BLaER1 treated with 17β-estradiol and CSF1 and Interleukin-3, amounts not matched to agents 10 nM and 100 nM (cell line): ENCODE measurements around the gene CHRNB4.
A peak's percentile ranks its signal among the peaks of the same experiment; 100 is the strongest.

Experiments used
- H3K27ac ChIP-seq, 11 experiments: shearing (Covaris generic); formaldehyde crosslinking; 2 replicates each; pipeline ENCODE4 v1.8.1; 2022
- H3K27me3 ChIP-seq, 11 experiments: shearing (Covaris generic); formaldehyde crosslinking; 2 replicates each; pipeline ENCODE4 v1.8.1; 2022
- H3K36me3 ChIP-seq, 11 experiments: shearing (Covaris generic); formaldehyde crosslinking; 2 replicates each; pipeline ENCODE4 v1.8.1; 2022
- H3K4me1 ChIP-seq, 10 experiments: shearing (Covaris generic); formaldehyde crosslinking; 2 replicates each; pipeline ENCODE4 v1.8.1; 2022
- H3K4me2 ChIP-seq, 11 experiments: shearing (Covaris generic); formaldehyde crosslinking; 2 replicates each; pipeline ENCODE4 v1.8.1; 2022
- H3K4me3 ChIP-seq, 10 experiments: shearing (Covaris generic); formaldehyde crosslinking; 2 replicates each; pipeline ENCODE4 v1.8.1; 2022
- H3K9ac ChIP-seq, 11 experiments: shearing (Covaris generic); formaldehyde crosslinking; 2 replicates each; pipeline ENCODE4 v1.8.1; 2022
- H3K9me3 ChIP-seq, 11 experiments: shearing (Covaris generic); formaldehyde crosslinking; replicated peaks in 1 of 11; 2 replicates each; pipeline ENCODE4 v1.8.1; 2022
- H4K20me1 ChIP-seq, 11 experiments: shearing (Covaris generic); formaldehyde crosslinking; 2 replicates each; pipeline ENCODE4 v1.8.1; 2022
- Cebpa-rat ChIP-seq, 11 experiments: shearing (Covaris generic); IDR thresholded peaks; 2 replicates each; pipeline ENCODE4 v1.8.1; 2022

The CHRNB4 gene

GRCh38 chr15:78633348-78633747, 7.7 kb downstream of the CHRNB4 start:
- H3K27me3 ChIP-seq: no peaks in the 10 kb centered on the region
- H4K20me1 ChIP-seq: peaks cover 0 to 5% (median 0%) of the 10 kb centered on the region in 11 experiments; a peak in 2 of 22 replicates
- peaks cover 12 to 24% (median 17%) of the 10 kb centered on the region in 11 experiments; a peak in 21 of 22 replicates for H3K9me3 ChIP-seq
- no peak overlapping the region for H3K9ac ChIP-seq
- H3K4me1 ChIP-seq: peaks cover 0 to 6% (median 0%) of the 10 kb centered on the region in 10 experiments; a peak in 1 of 20 replicates
- H3K36me3 ChIP-seq: 0 out of 22 replicates have a peak, but pooled peaks cover 0 to 5% (median 0%) of the 10 kb centered on the region in 11 experiments
- no peak overlapping the region for H3K27ac ChIP-seq
- H3K4me2 ChIP-seq: no peak overlapping the region
- H3K4me3 ChIP-seq: no peak overlapping the region
- no peak for TF ChIP-seq Cebpa-rat (IDR thresholded peaks at IDR 0.05)

- peaks cover 0 to 6% (median 0%) of the 10 kb centered on the region in 10 experiments; a peak in 1 of 20 replicates for H3K4me1 ChIP-seq
- no peak overlapping the region for H3K27ac ChIP-seq
- no peaks in the 10 kb centered on the region for H3K27me3 ChIP-seq
- H3K9ac ChIP-seq: no peak overlapping the region
- H3K4me2 ChIP-seq: no peak overlapping the region
- peaks cover 12 to 24% (median 17%) of the 10 kb centered on the region in 11 experiments; a peak in 21 of 22 replicates for H3K9me3 ChIP-seq
- no peaks in the 10 kb centered on the region for H4K20me1 ChIP-seq
- no peak overlapping the region for H3K4me3 ChIP-seq
- H3K36me3 ChIP-seq: 0 out of 22 replicates have a peak, but pooled peaks cover 0 to 5% (median 0%) of the 10 kb centered on the region in 11 experiments
- TF ChIP-seq Cebpa-rat (IDR thresholded peaks at IDR 0.05): no peak
Observed at GRCh38 chr15:78630886-78631633, 9.9 kb downstream of the CHRNB4 start.

GRCh38 chr15:78629716-78630065, 11.3 kb downstream of the CHRNB4 start:
- no peak overlapping the region for H3K9ac ChIP-seq
- no peaks in the 10 kb centered on the region; a peak in 1 of 22 replicates for H4K20me1 ChIP-seq
- H3K4me2 ChIP-seq: no peak overlapping the region
- H3K27me3 ChIP-seq: no peaks in the 10 kb centered on the region
- no peak overlapping the region for H3K27ac ChIP-seq
- H3K4me1 ChIP-seq: peaks cover 0 to 6% (median 0%) of the 10 kb centered on the region in 10 experiments; a peak in 1 of 20 replicates
- peaks cover 12 to 24% (median 17%) of the 10 kb centered on the region in 11 experiments; a peak in 21 of 22 replicates for H3K9me3 ChIP-seq
- H3K36me3 ChIP-seq: 0 out of 22 replicates have a peak, but pooled peaks cover 0 to 5% (median 0%) of the 10 kb centered on the region in 11 experiments
- no peak for TF ChIP-seq Cebpa-rat (IDR thresholded peaks at IDR 0.05)
- no peak overlapping the region for H3K4me3 ChIP-seq

- no peak overlapping the region for H3K27ac ChIP-seq
- H3K36me3 ChIP-seq: 0 out of 22 replicates have a peak, but pooled peaks cover 0 to 5% (median 0%) of the 10 kb centered on the region in 11 experiments
- no peak overlapping the region for H3K4me2 ChIP-seq
- H3K4me3 ChIP-seq: no peak overlapping the region
- H3K9me3 ChIP-seq: peaks cover 12 to 20% (median 17%) of the 10 kb centered on the region in 11 experiments; a peak in 21 of 22 replicates
- no peaks in the 10 kb centered on the region; a peak in 1 of 22 replicates for H4K20me1 ChIP-seq
- H3K9ac ChIP-seq: no peak overlapping the region
- peaks cover 0 to 6% (median 0%) of the 10 kb centered on the region in 10 experiments; a peak in 1 of 20 replicates for H3K4me1 ChIP-seq
- TF ChIP-seq Cebpa-rat (IDR thresholded peaks at IDR 0.05): 0 out of 22 replicates have a peak, but pooled peaks of 1 of the 11 experiments have one; percentile 7
- H3K27me3 ChIP-seq: no peaks in the 10 kb centered on the region
Observed at GRCh38 chr15:78629031-78629715, 11.8 kb downstream of the CHRNB4 start.

- no peak overlapping the region for H3K27ac ChIP-seq
- H3K4me1 ChIP-seq: peaks cover 0 to 6% (median 0%) of the 10 kb centered on the region in 10 experiments; a peak in 1 of 20 replicates
- H3K4me2 ChIP-seq: no peak overlapping the region
- no peak overlapping the region for H3K9ac ChIP-seq
- H3K36me3 ChIP-seq: 0 out of 22 replicates have a peak, but pooled peaks cover 0 to under 1% (median 0%) of the 10 kb centered on the region in 11 experiments
- peaks cover 0 to 8% (median 3%) of the 10 kb centered on the region in 11 experiments; a peak in 13 of 22 replicates for H3K27me3 ChIP-seq
- H3K9me3 ChIP-seq: peaks cover 5 to 11% (median 9%) of the 10 kb centered on the region in 11 experiments; a peak in 21 of 22 replicates
- no peak for TF ChIP-seq Cebpa-rat (IDR thresholded peaks at IDR 0.05)
- no peak overlapping the region for H3K4me3 ChIP-seq
- no peaks in the 10 kb centered on the region; a peak in 1 of 22 replicates for H4K20me1 ChIP-seq
Observed at GRCh38 chr15:78628227-78628626, 12.8 kb downstream of the CHRNB4 start.

- no peak overlapping the region for H3K9ac ChIP-seq
- H3K27ac ChIP-seq: no peak overlapping the region
- peaks cover 6 to 17% (median 12%) of the 10 kb centered on the region in 11 experiments for H3K27me3 ChIP-seq
- TF ChIP-seq Cebpa-rat (IDR thresholded peaks at IDR 0.05): no peak
- peaks cover 0 to 2% (median under 1%) of the 10 kb centered on the region in 11 experiments; a peak in 4 of 22 replicates for H3K9me3 ChIP-seq
- no peak overlapping the region for H3K4me2 ChIP-seq
- H3K36me3 ChIP-seq: no peaks in the 10 kb centered on the region
- no peak overlapping the region for H3K4me3 ChIP-seq
- H3K4me1 ChIP-seq: peaks cover 0 to 6% (median 0%) of the 10 kb centered on the region in 10 experiments; a peak in 1 of 20 replicates
- no peaks in the 10 kb centered on the region; a peak in 1 of 22 replicates for H4K20me1 ChIP-seq
Observed at GRCh38 chr15:78627348-78627747, 13.7 kb downstream of the CHRNB4 start.

- Histone ChIP-seq H3K4me3 (no peak overlapping the region), H3K27ac (no peak overlapping the region), H3K9ac (no peak overlapping the region), H3K27me3 (peaks cover 15 to 25% (median 21%) of the 10 kb centered on the region in 11 experiments), H3K36me3 (no peaks in the 10 kb centered on the region), H4K20me1 (peaks cover 0 to 6% (median 0%) of the 10 kb centered on the region in 11 experiments; a peak in 3 of 22 replicates), H3K9me3 (no peaks in the 10 kb centered on the region), H3K4me2 (no peak overlapping the region; a peak in 2 of 22 replicates), H3K4me1 (peaks cover 0 to 6% (median 0%) of the 10 kb centered on the region in 10 experiments; a peak in 1 of 20 replicates)
- TF ChIP-seq Cebpa-rat (IDR thresholded peaks at IDR 0.05): no peak
Observed at GRCh38 chr15:78626381-78626995, 14.5 kb downstream of the CHRNB4 start.

- Histone ChIP-seq H3K4me3 (no peak overlapping the region), H3K4me2 (no peak overlapping the region; a peak in 3 of 22 replicates), H4K20me1 (peaks cover 0 to 6% (median 0%) of the 10 kb centered on the region in 11 experiments; a peak in 8 of 22 replicates), H3K36me3 (no peaks in the 10 kb centered on the region), H3K9ac (no peak overlapping the region), H3K4me1 (peaks cover 0 to 10% (median 1%) of the 10 kb centered on the region in 10 experiments; a peak in 7 of 20 replicates), H3K27me3 (peaks cover 22 to 33% (median 28%) of the 10 kb centered on the region in 11 experiments), H3K9me3 (no peaks in the 10 kb centered on the region), H3K27ac (no peak overlapping the region)
- TF ChIP-seq Cebpa-rat (IDR thresholded peaks at IDR 0.05): no peak
Observed at GRCh38 chr15:78625606-78626280, 15.3 kb downstream of the CHRNB4 start.
